Measurements from ENCODE around the gene PPFIBP1. TPM values are rescaled to one million over a fixed set of nuclear protein-coding genes. Genes with fewer than 3 reads are reported as not detected.
"Not testable (repeated sequence)": the region's sequence is repeated elsewhere in the genome, so short reads cannot be mapped to it uniquely, and the experiment has no call there.

PPFIBP1 gene
- total RNA-seq, 3 donors from 2014 or later (not counting 1 experiment from before 2014, with no cell fraction given), result 0.73 to 1.6 (median 1.4) TPM

DNA sequence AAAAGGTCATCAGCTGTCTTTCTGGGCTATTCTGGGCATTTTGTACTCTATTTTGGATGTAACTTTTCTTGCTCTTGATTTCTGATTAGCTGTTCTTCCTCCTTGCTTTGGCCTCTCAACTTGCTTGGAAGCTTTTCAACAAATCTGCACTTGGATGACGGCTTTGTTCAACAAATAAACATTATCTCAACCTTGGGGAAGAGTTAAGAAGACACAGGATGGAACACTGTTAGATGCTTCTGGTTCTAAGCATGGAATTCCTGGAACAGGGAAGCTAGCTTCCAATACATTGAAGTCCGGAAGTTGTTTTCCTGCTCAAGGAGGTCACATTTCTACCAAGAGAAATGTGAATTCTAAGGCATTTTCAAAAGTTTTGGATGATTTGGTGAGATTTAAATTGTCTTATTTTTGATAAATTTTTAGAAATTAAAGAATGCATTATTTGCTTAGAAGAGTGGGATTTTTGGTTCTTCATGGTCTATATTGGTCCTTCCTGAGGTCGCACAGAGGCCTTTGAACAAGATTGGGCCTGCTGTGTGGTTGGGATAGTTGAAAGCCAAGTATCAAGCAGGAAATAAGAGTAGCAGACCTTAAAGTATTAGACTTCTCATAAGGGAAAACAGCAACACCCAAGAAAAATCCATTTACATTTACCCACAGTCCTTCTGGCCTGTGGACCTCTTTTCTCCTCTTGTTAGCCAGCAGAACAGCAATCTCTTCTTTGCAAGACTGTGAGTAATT is 59.2 kb downstream of the PPFIBP1 start:
- Mint-ChIP-seq H3K9me3 (no peaks in the 10 kb centered on the region), H3K27me3 (ENCODE audit: low read depth in 2 of 2) (peaks cover 3 to 7% of the 10 kb centered on the region in 2 donors), H3K27ac (no peak overlapping the region), H3K4me3 (no peak overlapping the region), H3K36me3 (no peaks in the 10 kb centered on the region), H3K4me1 (peaks cover 0 to 9% of the 10 kb centered on the region in 2 donors)
- no peak for TF ChIP-seq CTCF (IDR thresholded peaks at IDR 0.05)
- H3K27me3 ChIP-seq (ENCODE audit: control insufficient read depth, insufficient read depth, low read length), result no peaks in the 10 kb centered on the region
- DNase-seq, result no peak
- no peaks in the 10 kb centered on the region for H3K9me3 ChIP-seq (ENCODE audit: control insufficient read depth, insufficient read depth, low read length)
- H3K36me3 ChIP-seq (ENCODE audit: control insufficient read depth, insufficient read depth, low read length), result no peaks in the 10 kb centered on the region
- H3K4me1 ChIP-seq (ENCODE audit: control insufficient read depth, insufficient read depth, low read length), result no peaks in the 10 kb centered on the region
- no peak overlapping the region for H3K27ac ChIP-seq (ENCODE audit: low read length)
- 87% methylated on average over 3 of the region's 3 CpGs for WGBS (ENCODE audit: insufficient coverage)
- no peak for ATAC-seq
- intact Hi-C loops (cut with micrococcal nuclease), result no loop called here
- no peak overlapping the region for H3K4me3 ChIP-seq (ENCODE audit: low read length)

- Mint-ChIP-seq H3K27ac (no peak overlapping the region), H3K27me3 (ENCODE audit: low read depth in 2 of 2) (peaks cover 3 to 7% of the 10 kb centered on the region in 2 donors), H3K36me3 (no peaks in the 10 kb centered on the region), H3K9me3 (no peaks in the 10 kb centered on the region), H3K4me1 (peaks cover 0 to 11% of the 10 kb centered on the region in 2 donors), H3K4me3 (no peak overlapping the region)
- H3K4me1 ChIP-seq (ENCODE audit: control insufficient read depth, insufficient read depth, low read length), result no peaks in the 10 kb centered on the region
- no peak overlapping the region for H3K4me3 ChIP-seq (ENCODE audit: low read length)
- ATAC-seq (no peak), DNase-seq (no peak)
- no peak overlapping the region for H3K27ac ChIP-seq (ENCODE audit: low read length)
- H3K27me3 ChIP-seq (ENCODE audit: control insufficient read depth, insufficient read depth, low read length), result no peaks in the 10 kb centered on the region
- TF ChIP-seq CTCF (IDR thresholded peaks at IDR 0.05), result no peak
- no peaks in the 10 kb centered on the region for H3K9me3 ChIP-seq (ENCODE audit: control insufficient read depth, insufficient read depth, low read length)
- 87% methylated on average over 5 of the region's 6 CpGs for WGBS (ENCODE audit: insufficient coverage)
- H3K36me3 ChIP-seq (ENCODE audit: control insufficient read depth, insufficient read depth, low read length), result no peaks in the 10 kb centered on the region
- intact Hi-C loops (cut with micrococcal nuclease), result no loop called here
Measured at GRCh38 chr12:27583981-27584380, 60.0 kb downstream of the PPFIBP1 start.

- H3K27me3 ChIP-seq (ENCODE audit: control insufficient read depth, insufficient read depth, low read length), result no peaks in the 10 kb centered on the region
- H3K27me3 Mint-ChIP-seq (ENCODE audit: low read depth in 2 of 2), result peaks cover 0 to 3% of the 10 kb centered on the region in 2 donors
- H3K4me3 ChIP-seq (ENCODE audit: low read length), result no peak overlapping the region
- no peaks in the 10 kb centered on the region for H3K9me3 Mint-ChIP-seq
- 86% methylated on average over 3 of the region's 3 CpGs for WGBS (ENCODE audit: insufficient coverage)
- no peaks in the 10 kb centered on the region for H3K4me1 ChIP-seq (ENCODE audit: control insufficient read depth, insufficient read depth, low read length)
- no peak overlapping the region for H3K27ac Mint-ChIP-seq
- no peaks in the 10 kb centered on the region for H3K36me3 ChIP-seq (ENCODE audit: control insufficient read depth, insufficient read depth, low read length)
- no peak overlapping the region for H3K27ac ChIP-seq (ENCODE audit: low read length)
- no peaks in the 10 kb centered on the region for H3K36me3 Mint-ChIP-seq
- H3K4me3 Mint-ChIP-seq, result no peak overlapping the region
- no peak for TF ChIP-seq CTCF (IDR thresholded peaks at IDR 0.05)
- intact Hi-C loops (cut with micrococcal nuclease), result no loop called here
- peaks cover 0 to 11% of the 10 kb centered on the region in 2 donors for H3K4me1 Mint-ChIP-seq
- ATAC-seq, result no peak
- no peak for DNase-seq
- H3K9me3 ChIP-seq (ENCODE audit: control insufficient read depth, insufficient read depth, low read length), result no peaks in the 10 kb centered on the region
Measured at GRCh38 chr12:27585739-27586265, 61.8 kb downstream of the PPFIBP1 start.

GRCh38 chr12:27588075-27588730 is 64.2 kb downstream of the PPFIBP1 start:
- H3K27ac ChIP-seq (ENCODE audit: low read length); H3K27me3 ChIP-seq (ENCODE audit: control insufficient read depth, insufficient read depth, low read length); H3K9me3 Mint-ChIP-seq; H3K36me3 ChIP-seq (ENCODE audit: control insufficient read depth, insufficient read depth, low read length); H3K27me3 Mint-ChIP-seq (ENCODE audit: low read depth in 2 of 2); intact Hi-C loops (cut with micrococcal nuclease); DNase-seq; H3K4me3 Mint-ChIP-seq; H3K9me3 ChIP-seq (ENCODE audit: control insufficient read depth, insufficient read depth, low read length); H3K4me3 ChIP-seq (ENCODE audit: low read length); ATAC-seq; H3K27ac Mint-ChIP-seq; H3K36me3 Mint-ChIP-seq; H3K4me1 ChIP-seq (ENCODE audit: control insufficient read depth, insufficient read depth, low read length): not testable (repeated sequence)
- WGBS (ENCODE audit: insufficient coverage), result no CpG with 5 or more reads among the region's 2 CpGs
- peaks cover 0 to 11% of the 10 kb centered on the region in 2 donors for H3K4me1 Mint-ChIP-seq

All from natural killer cell (primary cell).